GM12878 (cell line): Measurements from ENCODE around the gene WDFY1.

ENCODE experiments used
- ATF2 ChIP-seq: IDR thresholded peaks from 2 replicates; pipeline ENCODE4 v1.6.1; 2012; ENCODE audit warnings: low read length, inconsistent platforms
- BCL11A ChIP-seq: IDR thresholded peaks from 2 replicates; pipeline ENCODE4 v1.6.1; 2011; ENCODE audit warnings: low read depth, low read length
- BCLAF1 ChIP-seq: fragments of 450-650 bp; IDR thresholded peaks from 2 replicates; pipeline ENCODE4 v1.6.1; 2017; ENCODE audit warnings: antibody characterized with exemption, mild to moderate bottlenecking, moderate library complexity
- CTCF ChIP-seq, 3 experiments: IDR thresholded peaks in 2 of 3; conservative IDR thresholded peaks in 1 of 3; 2 replicates each; pipeline ENCODE4 v1.5.1; 2011; ENCODE audit warnings: low read depth in 3 of 3, low read length in 3 of 3, mild to moderate bottlenecking in 3 of 3, control low read depth in 2 of 3, moderate library complexity in 2 of 3, inconsistent platforms in 1 of 3, mixed read lengths in 1 of 3; ENCODE audit not compliant: control insufficient read depth in 2 of 3, insufficient read depth in 1 of 3; ENCODE audit errors: extremely low read depth in 1 of 3
- EZH2 ChIP-seq: IDR thresholded peaks from 2 replicates; pipeline ENCODE4 v1.6.1; 2012; ENCODE audit warnings: low read depth, mild to moderate bottlenecking, control low read depth, inconsistent platforms, low read length, borderline replicate concordance; ENCODE audit not compliant: control insufficient read depth
- IRF3 ChIP-seq: fragments of 450-650 bp; IDR thresholded peaks from 2 replicates; pipeline ENCODE4 v1.6.1; 2014; ENCODE audit warnings: mild to moderate bottlenecking
- MYC ChIP-seq: IDR thresholded peaks from 2 replicates; pipeline ENCODE4 v1.6.1; 2011; ENCODE audit warnings: mild to moderate bottlenecking, low read length, moderate library complexity, inconsistent platforms; ENCODE audit not compliant: insufficient read depth, insufficient replicate concordance, insufficient read length, severe bottlenecking
- NFXL1 ChIP-seq: fragments of 450-650 bp; IDR thresholded peaks from 2 replicates; pipeline ENCODE4 v1.6.1; 2017; ENCODE audit warnings: antibody characterized with exemption, mild to moderate bottlenecking, borderline replicate concordance
- PAX8 ChIP-seq: fragments of 450-650 bp; IDR thresholded peaks from 2 replicates; pipeline ENCODE4 v1.6.1; 2017; ENCODE audit warnings: mild to moderate bottlenecking, moderate library complexity
- POLR2A ChIP-seq: IDR thresholded peaks from 2 replicates; pipeline ENCODE4 v1.6.1; 2011; ENCODE audit warnings: low read depth, mild to moderate bottlenecking, low read length
- REST ChIP-seq: IDR thresholded peaks from 2 replicates; pipeline ENCODE4 v1.6.1; 2012; ENCODE audit warnings: mild to moderate bottlenecking, low read depth, low read length
- RFX5 ChIP-seq: IDR thresholded peaks from 2 replicates; pipeline ENCODE4 v1.6.1; 2011; ENCODE audit warnings: low read depth, low read length, improper control_type of control experiment
- SRF ChIP-seq, 2 experiments: IDR thresholded peaks; 2 replicates each; pipeline ENCODE4 v1.6.1; 2011; ENCODE audit warnings: low read depth in 2 of 2, low read length in 2 of 2, mild to moderate bottlenecking in 1 of 2, moderate library complexity in 1 of 2
- USF2 ChIP-seq: IDR thresholded peaks from 2 replicates; pipeline ENCODE4 v1.6.1; 2011; ENCODE audit warnings: low read depth, low read length, improper control_type of control experiment, borderline replicate concordance

- TF ChIP-seq RFX5 = no peak
- TF ChIP-seq MYC = no peak
- TF ChIP-seq EZH2 = no peak
- no peak for TF ChIP-seq USF2
- TF ChIP-seq REST = no peak
- no peak for TF ChIP-seq NFXL1
- TF ChIP-seq IRF3 = no peak
- no peak for TF ChIP-seq BCL11A
- no peak for TF ChIP-seq POLR2A
- TF ChIP-seq ATF2 = 0 out of 2 replicates have a peak, but pooled peaks have one; percentile 50
- no peak for TF ChIP-seq CTCF (IDR thresholded peaks at IDR 0.05 in 2 of 3, conservative IDR thresholded peaks at IDR 0.05 in 1 of 3; ENCODE audit: control insufficient read depth in 2 of 3, extremely low read depth in 1 of 3, insufficient read depth in 1 of 3, low read depth in 3 of 3, low read length in 3 of 3)
- no peak for TF ChIP-seq SRF (IDR thresholded peaks at IDR 0.05; ENCODE audit: low read depth in 2 of 2, low read length in 2 of 2)
- TF ChIP-seq PAX8 = no peak
- TF ChIP-seq BCLAF1 = no peak
These were observed 60.7 kb downstream of the WDFY1 start for GRCh38 chr2:223884399-223884798.
